C4-2B (cell line): Measurements from ENCODE around the gene FEM1B.
"Not testable (repeated sequence)": the region's sequence is repeated elsewhere in the genome, so short reads cannot be mapped to it uniquely, and the experiment has no call there.

ENCODE experiments used
- H3K27ac ChIP-seq: fragments of 450-650 bp; 2 replicates; pipeline ENCODE4 v1.5.1; 2017
- ZFX ChIP-seq: fragments of 450-650 bp; IDR thresholded peaks from 2 replicates; pipeline ENCODE4 v1.6.1; 2017
- TF ChIP-seq, protein P1 (sequence below): fragments of 450-650 bp; conservative IDR thresholded peaks from 2 replicates; pipeline ENCODE4 v1.5.1; 2017; ENCODE audit warnings: mild to moderate bottlenecking

FEM1B gene

DNA sequence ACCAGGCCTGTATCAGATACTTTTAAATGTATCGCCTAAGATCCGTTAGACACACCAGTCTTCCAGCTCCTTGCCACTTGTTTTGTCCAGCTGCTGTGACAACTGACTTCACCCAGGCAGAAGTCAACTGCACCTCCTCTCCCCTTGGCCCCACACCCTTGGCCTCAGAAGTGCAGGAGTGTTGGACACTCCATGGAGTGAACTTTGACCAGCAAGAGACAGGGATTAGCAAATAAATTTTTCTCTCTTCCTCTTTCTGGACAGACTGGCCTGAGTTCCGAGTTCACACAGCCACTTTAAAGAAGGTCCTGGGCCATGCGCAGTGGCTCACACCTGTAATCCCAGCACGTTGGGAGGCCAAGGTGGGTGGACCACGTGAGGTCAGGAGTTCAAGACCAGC, 45.1 kb upstream of the FEM1B start:
- no peak for TF ChIP-seq ZFX
- TF ChIP-seq, protein P1, sequence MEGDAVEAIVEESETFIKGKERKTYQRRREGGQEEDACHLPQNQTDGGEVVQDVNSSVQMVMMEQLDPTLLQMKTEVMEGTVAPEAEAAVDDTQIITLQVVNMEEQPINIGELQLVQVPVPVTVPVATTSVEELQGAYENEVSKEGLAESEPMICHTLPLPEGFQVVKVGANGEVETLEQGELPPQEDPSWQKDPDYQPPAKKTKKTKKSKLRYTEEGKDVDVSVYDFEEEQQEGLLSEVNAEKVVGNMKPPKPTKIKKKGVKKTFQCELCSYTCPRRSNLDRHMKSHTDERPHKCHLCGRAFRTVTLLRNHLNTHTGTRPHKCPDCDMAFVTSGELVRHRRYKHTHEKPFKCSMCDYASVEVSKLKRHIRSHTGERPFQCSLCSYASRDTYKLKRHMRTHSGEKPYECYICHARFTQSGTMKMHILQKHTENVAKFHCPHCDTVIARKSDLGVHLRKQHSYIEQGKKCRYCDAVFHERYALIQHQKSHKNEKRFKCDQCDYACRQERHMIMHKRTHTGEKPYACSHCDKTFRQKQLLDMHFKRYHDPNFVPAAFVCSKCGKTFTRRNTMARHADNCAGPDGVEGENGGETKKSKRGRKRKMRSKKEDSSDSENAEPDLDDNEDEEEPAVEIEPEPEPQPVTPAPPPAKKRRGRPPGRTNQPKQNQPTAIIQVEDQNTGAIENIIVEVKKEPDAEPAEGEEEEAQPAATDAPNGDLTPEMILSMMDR, result no peak
- no peak overlapping the region for H3K27ac ChIP-seq

DNA sequence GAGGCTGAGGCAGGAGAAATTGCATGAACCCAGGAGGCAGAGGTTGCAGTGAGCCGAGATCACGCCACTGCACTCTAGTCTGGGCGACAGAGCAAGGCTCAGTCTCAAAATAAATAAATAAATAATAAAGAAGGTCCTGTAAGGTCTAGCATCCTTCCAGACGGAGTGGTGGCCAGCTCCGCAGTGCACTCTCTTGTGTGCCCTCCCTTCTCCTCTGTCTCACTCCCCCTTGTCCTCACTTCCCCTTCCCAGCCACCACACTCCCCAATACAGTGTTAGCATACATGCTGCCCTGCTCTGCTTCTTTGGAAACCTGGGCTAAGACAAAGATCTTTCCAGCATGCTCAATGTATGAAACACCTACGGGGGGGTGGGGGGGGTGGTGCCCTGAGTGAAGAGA, 44.6 kb upstream of the FEM1B start:
- H3K27ac ChIP-seq, result no peak overlapping the region
- TF ChIP-seq, protein P1, result no peak
- TF ChIP-seq ZFX, result no peak

DNA sequence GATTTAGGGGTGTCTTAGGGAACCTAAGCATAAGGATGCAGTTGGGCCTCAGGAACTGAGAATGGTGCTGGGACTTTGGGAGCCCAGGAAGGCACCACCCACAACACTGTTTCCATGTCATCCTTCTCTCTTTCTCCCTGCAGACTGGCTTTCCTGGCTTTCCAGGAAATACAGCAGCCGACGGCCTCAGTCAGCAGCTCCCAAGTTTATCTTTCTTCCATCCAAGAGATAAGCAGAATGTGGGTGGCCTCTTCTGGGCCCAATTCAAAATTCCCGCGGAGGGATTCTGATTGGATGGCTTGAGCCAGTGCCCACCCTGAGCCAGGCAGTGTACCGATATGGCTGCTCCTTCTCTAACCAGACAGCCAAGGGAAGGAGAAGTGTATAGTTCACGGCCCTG, 43.5 kb upstream of the FEM1B start:
- TF ChIP-seq, protein P1, result no peak
- no peak for TF ChIP-seq ZFX

DNA sequence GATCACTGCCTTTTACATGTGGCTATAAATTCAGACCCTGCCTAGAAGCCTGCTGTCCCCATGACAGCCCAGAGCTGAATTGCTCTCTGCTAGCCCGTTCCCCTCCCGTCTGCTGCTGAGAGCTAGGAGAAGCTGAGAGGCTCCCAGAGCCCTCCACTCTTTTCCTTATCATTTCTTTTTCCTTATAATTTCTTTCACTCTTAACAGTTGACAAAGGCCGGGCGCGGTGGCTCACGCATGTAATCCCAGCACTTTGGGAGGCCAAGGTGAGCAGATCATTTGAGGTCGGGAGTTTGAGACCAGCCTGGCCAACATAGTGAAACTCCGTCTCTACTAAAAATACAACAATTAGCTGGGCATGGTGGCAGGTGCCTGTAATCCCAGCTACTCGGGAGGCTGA, 43.0 kb upstream of the FEM1B start:
- not testable (repeated sequence) for H3K27ac ChIP-seq

More for the DNA sequence above, 43.5 kb upstream of the FEM1B start:
- no peak overlapping the region for H3K27ac ChIP-seq

DNA sequence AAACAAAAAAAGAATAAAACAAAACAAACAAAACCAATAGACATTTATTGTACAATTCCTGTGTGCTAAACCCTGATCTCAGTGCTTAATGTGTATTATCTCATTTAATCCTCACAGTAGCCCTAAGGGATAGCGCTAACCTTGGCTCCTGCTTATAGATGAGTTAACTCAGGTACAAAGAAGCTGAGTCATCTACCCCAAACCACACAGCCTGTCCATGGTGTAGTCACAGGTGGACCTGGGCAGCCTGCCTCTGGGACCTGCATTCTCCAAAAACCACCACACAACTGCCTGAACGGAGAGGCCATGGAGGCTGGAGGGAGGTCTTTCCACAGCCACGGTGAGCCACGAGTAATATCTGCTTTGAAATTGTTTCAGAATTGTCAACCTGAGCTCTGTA, 42.5 kb upstream of the FEM1B start:
- TF ChIP-seq ZFX, result no peak
- TF ChIP-seq, protein P1, result no peak
- no peak overlapping the region for H3K27ac ChIP-seq

DNA sequence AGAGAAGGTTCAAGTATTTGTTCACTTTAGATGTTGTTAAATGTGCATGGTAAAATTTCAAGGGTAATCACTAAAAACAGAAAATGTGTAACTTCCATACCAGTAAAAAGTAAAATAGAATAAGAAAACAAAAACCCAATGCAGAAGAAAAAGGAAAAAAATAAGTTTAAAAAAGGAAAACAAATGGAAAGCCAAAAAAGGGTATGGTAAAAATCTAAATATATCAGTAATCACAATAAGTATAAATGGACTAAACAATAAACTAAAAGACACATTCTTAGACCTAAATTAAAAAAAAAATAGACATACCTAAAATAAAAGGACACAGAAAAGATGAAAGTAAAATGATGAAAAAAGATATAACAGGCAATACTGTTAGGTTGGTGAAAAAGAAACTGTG, 38.5 kb upstream of the FEM1B start:
- no peak overlapping the region for H3K27ac ChIP-seq
- TF ChIP-seq, protein P1, result no peak
- TF ChIP-seq ZFX, result no peak

DNA sequence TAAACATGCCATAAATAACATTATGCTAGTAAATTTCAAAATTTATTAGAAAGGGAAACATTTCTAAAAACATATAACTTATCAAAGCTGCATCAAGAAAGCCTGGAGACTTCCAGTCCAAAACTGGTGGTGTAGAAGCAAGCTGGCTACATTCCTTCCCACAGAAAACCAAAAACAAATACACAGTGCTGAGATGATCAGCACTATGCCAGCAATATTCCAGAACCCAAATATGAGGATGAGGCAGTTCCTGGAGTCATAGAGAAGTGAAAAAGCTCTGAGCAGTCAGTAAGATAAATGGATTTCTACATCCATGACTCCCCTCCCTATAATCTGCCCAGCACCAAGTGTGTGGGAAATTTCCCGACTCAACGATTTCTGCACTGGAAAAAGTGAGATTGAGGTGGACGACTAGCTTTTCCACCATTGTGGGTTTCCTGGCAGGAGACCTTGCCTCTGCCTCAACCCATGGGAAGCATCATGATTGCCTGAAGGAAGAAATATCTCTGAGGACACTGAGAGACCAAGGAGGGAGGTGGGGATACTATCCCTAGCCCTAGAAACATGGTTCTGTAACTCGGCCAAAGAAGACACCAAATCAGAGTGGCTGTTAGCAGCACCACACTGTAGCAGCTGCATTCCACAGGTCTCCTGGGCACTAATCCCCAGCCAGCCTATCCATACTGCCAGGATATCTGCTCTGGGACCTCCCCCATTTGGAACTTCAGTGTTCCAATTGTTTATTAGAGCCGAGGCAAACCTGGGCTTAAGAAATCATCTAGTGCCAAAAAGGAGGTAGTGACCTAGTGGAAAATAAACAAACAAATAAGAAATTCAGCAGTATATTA, 36.2 kb upstream of the FEM1B start:
- TF ChIP-seq, protein P1, result no peak
- TF ChIP-seq ZFX, result no peak
- no peak overlapping the region for H3K27ac ChIP-seq

DNA sequence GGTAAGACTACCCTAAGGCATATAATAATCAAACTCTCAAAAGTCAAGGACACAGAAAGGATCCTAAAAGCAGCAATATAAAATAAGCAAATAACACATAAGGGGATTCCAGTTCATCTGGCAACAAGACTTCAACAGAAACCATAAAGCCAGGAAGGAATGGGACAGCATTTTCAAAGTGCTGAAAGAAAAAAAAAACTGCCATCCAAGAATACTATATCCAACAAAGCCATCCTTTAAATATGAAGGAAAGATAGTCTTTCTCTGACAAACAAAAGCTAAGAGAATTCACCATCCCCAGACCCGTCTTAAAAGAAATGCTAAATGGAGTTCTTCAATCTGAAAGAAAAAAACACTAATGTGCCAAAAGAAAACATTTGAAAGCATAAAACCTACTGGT, 33.3 kb upstream of the FEM1B start:
- no peak for TF ChIP-seq ZFX
- TF ChIP-seq, protein P1, result no peak
- no peak overlapping the region for H3K27ac ChIP-seq
